GM19324 (cell line): ENCODE results near the gene SHISAL2A.

Experiments used
- ATAC-seq: cut with Tn5 transposase; IDR thresholded peaks from one replicate; pipeline ENCODE4 v1.9.1; 2021; ENCODE audit warnings: mild to moderate bottlenecking, moderate library complexity; ENCODE audit not compliant: unreplicated experiment, low FRiP score

SHISAL2A gene

DNA sequence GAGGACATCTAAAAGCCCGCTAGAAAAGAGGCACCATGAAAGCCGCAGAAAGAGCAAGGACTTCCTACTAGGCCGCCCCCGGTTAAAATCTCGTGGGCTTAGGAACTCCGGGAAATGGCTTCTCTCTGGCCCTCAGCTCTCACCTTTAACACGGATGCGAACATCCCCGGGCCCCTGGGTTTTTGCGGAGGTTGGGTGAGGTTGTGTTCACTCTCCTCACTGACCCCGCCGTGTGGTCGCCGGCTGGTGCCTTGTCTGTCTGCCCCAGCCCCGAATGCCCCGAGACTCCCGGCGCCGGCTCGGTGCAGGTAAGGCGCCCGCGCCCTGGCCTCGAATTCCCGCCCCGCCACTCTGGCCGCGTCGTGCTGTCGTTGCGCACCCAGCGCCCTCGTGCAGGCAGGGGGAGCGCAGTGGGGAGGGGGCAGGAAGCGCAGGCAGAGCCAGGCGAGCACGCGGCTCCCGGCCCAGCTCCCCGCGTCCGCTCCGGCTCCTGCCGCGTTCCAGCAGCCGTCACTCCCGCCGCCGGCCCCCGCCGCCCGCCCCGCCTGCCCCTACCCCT lies at the start of gene SHISAL2A:
SHISAL2A (plus strand) TSS at position 437 of the 559 bp plus-strand sequence. CDS start 326 bp downstream, outside the sequence.
- no peak for ATAC-seq

DNA sequence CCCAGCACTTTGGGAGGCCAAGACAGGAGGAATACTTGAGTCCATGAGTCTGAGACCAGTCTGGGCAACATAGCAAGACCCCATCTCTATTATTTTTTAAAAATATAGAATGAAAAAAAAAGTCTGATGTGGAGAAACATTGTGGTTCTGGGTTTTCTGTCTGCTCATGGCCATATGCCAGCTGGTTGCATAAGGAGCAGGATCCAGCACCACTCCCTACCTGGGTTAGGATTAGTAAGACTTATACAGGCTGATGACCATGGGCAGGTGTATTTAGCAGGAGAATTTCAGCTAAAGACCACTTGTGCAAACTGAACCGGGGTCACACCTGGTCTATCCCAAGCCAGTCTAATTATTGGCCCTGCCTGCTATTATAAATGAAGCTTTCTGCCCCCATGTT lies 47.5 kb upstream of the SHISAL2A start:
- ATAC-seq = no peak

DNA sequence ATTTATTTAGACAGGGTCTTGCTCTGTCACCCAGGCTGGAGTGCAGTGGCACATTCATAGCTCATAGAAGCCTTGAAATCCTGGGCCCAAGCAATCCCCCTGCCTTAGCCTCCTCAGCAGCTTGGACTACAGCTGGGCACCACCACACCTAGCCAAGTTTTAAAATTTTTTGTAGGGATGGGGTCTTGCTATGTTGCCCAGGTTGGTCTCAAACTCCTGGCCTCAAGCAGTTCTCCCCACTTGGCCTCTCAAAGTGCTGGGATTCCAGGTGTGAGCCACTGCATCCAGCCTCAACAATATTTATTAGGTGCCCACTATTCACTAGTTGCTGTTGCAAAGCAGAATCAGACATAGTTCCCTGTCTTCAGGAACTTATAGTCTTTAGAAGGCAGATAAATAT lies 44.9 kb upstream of the SHISAL2A start:
- no peak for ATAC-seq

DNA sequence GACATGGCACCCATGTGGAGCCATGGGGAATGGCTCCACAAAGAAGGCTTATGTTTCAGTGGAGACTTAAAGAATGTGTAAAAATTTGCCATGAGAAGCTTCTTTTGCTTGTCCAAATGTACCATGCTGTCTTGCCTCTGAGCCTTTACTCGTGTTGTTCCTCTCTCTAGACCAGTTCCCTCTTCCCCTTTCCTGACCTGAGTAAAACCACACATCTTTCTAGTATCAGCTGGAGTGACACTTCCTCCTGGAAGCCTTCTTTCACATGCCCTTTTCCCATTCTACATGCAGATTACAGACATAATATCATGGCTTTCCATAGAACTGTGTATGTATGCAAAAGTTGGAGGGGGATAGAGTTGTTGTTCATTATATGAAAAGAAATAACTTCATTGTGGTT lies 44.4 kb upstream of the SHISAL2A start:
- no peak for ATAC-seq

DNA sequence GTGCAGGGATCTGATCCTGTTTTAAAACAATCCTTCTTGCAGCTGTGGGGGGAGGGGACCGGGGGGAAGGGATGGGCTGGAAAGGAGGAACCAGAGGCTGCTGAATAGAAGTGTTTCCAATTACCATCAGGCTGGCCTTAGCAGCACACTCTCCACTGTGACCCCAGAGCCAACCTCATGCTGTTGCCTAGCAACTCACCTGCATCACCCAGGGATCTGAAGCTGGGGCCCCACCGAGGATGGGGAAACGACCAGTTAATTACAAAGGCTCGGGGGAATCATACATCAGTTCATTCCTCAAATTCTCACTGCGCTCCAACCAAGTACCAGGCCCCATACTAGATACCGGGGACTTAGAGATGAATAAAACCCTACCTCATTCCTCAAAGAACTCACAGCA lies 42.7 kb upstream of the SHISAL2A start:
- ATAC-seq = no peak

GRCh38 chr1:52592637-52593323 lies 40.2 kb upstream of the SHISAL2A start:
- no peak for ATAC-seq

GRCh38 chr1:52593495-52593894 lies 39.5 kb upstream of the SHISAL2A start:
- ATAC-seq = no peak

DNA sequence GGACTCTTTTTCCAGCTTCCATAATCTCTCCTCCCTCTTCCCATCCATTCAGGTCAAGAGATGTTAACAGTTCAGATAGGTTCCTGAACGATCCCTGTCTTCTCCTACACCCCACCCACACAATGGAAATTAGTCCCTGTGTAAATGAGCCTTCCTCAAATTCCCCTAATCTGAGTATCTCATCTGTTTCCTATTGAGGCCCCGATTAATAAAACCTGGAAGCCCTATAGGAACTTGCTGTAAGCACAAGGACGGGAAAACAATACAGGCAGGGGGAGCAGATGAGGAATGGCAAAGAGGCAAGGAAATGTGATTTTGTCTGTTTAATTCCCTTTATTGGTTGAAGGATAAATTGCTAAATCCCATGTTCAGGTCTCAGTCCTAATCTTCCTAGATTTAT lies 37.9 kb upstream of the SHISAL2A start:
- no peak for ATAC-seq

DNA sequence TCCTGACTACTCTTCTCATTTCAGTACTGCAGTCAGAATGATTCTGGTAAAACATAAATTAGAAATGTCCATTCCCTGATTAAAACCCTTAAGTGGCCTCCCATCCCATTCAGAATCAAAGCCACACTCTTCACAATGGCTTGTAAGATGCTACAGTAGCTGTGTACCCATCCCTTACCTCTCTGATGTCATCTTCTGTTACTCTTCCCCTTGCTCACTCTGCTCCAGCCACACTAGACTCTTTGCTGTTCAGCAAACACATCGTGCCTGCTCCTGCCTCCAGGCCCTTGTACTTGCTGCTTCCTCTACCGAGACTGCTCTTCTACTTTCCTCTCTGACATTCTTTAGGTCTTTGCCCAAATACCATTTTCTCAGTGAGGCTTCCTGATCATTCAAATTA lies 35.1 kb upstream of the SHISAL2A start:
- ATAC-seq = no peak

DNA sequence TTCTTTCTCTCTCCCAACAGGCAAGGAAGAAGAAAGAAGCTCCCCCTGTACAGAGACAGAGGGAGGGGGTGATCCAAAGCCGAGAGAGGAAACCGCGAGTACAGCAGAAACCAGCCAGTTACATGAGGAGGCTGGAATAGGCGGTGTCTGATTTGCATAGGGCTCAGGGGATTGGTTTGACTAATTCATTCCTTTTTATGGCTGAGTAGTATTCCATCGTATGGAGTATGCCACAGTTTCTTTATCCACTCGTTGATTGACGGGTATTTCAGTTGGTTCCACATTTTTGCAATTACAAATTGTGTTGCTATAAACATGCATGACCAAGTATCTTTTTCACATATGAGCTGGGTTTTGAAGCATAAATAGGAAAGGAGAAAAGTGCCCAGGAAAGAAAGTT lies 34.2 kb upstream of the SHISAL2A start:
- no peak for ATAC-seq

- ATAC-seq = no peak
These were observed 33.7 kb upstream of the SHISAL2A start for GRCh38 chr1:52599236-52599635.

GRCh38 chr1:52600533-52601179 lies 32.3 kb upstream of the SHISAL2A start:
- ATAC-seq = no peak

DNA sequence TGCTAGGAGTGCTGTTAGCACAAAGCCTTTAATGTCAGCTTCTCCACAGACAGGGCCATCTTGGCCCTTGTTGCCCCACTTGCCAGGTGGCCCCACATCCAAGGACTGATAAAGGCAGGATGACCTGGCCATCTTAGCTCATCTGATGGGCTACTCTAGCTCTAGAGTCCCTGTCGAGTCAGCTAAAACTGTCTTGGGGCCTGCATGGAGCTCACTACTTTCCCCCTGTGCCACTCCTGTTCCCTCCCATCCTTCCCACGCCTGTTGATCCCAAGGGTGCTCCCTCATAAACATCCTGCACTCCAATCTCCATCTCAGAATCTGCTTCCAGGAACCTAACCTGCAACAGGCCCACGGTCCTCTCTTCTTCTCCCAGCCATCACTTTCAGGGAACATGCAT lies 31.4 kb upstream of the SHISAL2A start:
- no peak for ATAC-seq

DNA sequence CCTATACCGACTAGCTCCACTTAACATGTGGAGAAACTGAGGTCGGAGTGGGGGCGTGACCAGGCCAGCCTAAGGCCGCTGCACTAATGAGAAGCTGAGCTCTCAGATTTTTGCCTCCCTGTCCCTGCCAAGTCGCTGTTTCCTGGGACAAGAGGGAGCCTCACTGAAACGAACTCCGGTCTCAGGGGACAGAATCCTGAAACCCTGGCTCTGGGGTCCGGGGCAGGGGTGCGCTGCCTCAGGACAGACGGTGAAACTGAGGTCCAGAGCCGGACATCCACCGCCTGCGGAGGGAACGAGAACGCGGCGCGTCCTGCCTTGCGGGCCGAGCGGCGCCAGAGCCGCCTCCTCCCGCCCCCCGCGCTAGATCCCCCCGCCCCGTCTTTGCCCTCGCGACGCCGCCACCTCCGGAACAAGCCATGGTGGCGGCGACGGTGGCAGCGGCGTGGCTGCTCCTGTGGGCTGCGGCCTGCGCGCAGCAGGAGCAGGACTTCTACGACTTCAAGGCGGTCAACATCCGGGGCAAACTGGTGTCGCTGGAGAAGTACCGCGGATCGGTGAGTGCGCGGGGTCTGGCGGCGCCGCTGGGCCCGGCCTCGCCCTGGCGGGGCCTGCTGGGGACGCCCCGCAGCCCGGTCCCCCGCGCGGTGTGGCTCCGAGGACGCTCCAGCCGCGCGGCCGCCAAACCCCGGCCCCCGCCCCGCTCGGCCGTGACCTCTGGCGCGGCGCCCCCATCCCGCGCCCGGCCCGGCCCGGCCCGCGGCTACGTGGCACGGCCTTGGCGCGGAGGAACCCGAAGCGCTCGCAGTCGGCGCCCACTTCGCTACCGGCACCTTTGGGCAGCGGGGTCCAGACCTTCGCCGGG lies 30.7 kb upstream of the SHISAL2A start, which contains the start of gene GPX7:
GPX7 (plus strand) TSS at position 381 of the 865 bp plus-strand sequence; CDS start at position 420, 39 bp downstream.
- ATAC-seq = no peak

DNA sequence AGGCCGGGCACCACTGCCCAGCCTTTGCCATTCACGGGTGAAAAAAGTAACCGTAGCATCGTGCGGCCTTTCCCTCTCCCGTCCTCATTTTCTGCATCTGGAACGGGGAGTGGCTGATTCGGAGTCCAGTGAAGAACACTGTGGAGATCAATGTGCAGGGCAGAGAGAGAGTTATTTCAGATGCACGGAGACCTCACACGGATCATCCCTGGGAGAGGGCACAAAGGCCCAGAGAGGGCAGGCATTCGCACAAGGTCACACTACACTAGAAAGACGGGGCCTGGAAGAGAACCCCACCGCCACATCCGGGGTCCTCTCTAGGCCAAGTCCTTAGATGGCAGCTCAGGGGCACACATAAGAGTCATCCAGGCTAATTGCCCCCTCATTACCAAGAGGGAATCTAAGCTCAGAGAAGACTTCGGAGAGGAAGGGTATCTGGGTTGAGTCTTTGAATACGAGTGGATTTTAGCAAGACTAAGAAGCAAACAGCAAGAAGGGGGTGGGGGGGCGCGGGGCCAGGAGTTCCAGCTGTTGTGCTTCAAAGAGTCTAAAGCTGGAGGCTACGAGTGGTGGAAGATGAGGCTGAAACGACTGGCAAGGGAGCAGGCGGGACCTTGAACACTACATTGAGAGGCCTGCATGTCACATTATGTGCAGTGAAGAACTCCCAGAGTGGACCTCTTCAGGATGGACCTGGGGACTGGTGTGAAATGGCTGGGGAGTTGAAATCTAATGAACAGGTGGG lies 29.9 kb upstream of the SHISAL2A start:
- no peak for ATAC-seq

- no peak for ATAC-seq
These were observed 29.3 kb upstream of the SHISAL2A start for GRCh38 chr1:52603630-52604029.

DNA sequence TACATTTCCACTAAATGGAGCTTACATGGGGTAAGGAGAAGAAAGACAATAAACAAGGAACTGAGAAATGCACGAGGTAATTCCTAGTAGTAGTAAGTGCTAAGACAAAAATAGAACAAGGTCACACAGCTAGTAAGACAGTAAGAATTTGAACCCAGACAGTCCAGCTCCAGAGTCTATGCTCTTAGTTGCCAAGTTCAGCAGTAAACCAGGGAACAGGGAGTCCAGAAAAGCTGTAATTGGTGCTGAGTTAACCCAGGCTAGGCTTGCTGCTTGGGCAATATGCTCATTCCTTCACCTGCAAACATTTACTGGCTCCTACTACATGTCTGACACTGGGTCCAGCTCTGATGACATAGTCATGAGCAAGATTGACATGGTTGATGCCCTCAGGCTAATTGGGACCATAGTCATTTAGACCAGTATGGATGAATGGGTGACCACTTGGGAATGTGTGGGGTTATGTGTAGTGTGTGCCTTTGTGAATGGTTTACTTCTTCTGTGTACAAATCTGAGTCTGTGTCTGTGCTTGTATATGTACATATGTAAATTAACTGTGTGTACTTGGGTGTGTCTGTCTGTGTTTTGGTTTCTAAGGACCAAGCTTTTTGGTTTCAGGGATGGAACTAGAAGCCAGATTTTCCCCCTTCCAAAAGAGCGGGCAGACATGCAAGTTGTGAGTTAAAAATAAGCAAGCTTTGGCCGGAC lies 28.8 kb upstream of the SHISAL2A start:
- ATAC-seq = no peak

- ATAC-seq = no peak
These were observed 19.2 kb upstream of the SHISAL2A start for GRCh38 chr1:52613636-52614373.

- ATAC-seq = no peak
These were observed 18.3 kb upstream of the SHISAL2A start for GRCh38 chr1:52614671-52615070.
